A673 (cell line): Measurements from ENCODE around the gene PCBP1. TPM values are rescaled to one million over a fixed set of nuclear protein-coding genes. Genes with fewer than 3 reads are reported as not detected.

ENCODE experiments used
- BruUV-seq: library from RNA; stranded (reverse); fragments of 400-500 nt; replicated peaks from 2 replicates; lab custom pipeline; 2021; lab: Mats Ljungman, UMichigan
- CTCF ChIA-PET: fragments of 300-600 bp; sonication (Branson Sonifier 250); formaldehyde crosslinking; loops from one replicate; lab custom pipeline; 2022; ENCODE audit warnings: antibody characterized with exemption; lab: Charles Lee
- POLR2A ChIA-PET: fragments of 300-600 bp; sonication (Branson Sonifier 250); formaldehyde crosslinking; loops from one replicate; lab custom pipeline; 2022; ENCODE audit warnings: antibody characterized with exemption; ENCODE audit not compliant: low non-redundant PET; lab: Charles Lee
- DNase-seq: peaks from one replicate; pipeline ENCODE4 v3.0.0-alpha.2; 2015; ENCODE audit warnings: low spot score
- H3K27ac ChIP-seq: fragments of 200-600 bp; sonication (generic); 2 replicates; pipeline ENCODE4 v1.5.1; 2016; ENCODE audit warnings: mixed run types, low read depth, mild to moderate bottlenecking, mixed read lengths, antibody characterized with exemption, low read length; ENCODE audit not compliant: poor library complexity, severe bottlenecking
- H3K27me3 ChIP-seq: fragments of 200-600 bp; sonication (generic); replicated peaks from 2 replicates; pipeline ENCODE4 v1.6.1; 2017; ENCODE audit warnings: mixed run types, low read depth, mild to moderate bottlenecking, mixed read lengths, antibody characterized with exemption, low read length; ENCODE audit not compliant: insufficient read depth, poor library complexity
- H3K36me3 ChIP-seq: fragments of 200-600 bp; sonication (generic); 2 replicates; pipeline ENCODE4 v1.6.1; 2016; ENCODE audit warnings: mixed run types, mild to moderate bottlenecking, mixed read lengths, antibody characterized with exemption, low read length; ENCODE audit not compliant: insufficient read depth, poor library complexity, severe bottlenecking
- H3K4me1 ChIP-seq: fragments of 200-600 bp; sonication (generic); 2 replicates; pipeline ENCODE4 v1.6.1; 2017; ENCODE audit warnings: mixed run types, mild to moderate bottlenecking, mixed read lengths, antibody characterized with exemption, low read length; ENCODE audit not compliant: insufficient read depth, poor library complexity, severe bottlenecking
- H3K4me3 ChIP-seq: fragments of 200-600 bp; sonication (generic); 2 replicates; pipeline ENCODE4 v1.5.1; 2016; ENCODE audit warnings: low read depth, mixed run types, mild to moderate bottlenecking, mixed read lengths, low read length; ENCODE audit not compliant: poor library complexity, severe bottlenecking
- H3K9me3 ChIP-seq: fragments of 200-600 bp; sonication (generic); 2 replicates; pipeline ENCODE4 v1.6.1; 2016; ENCODE audit warnings: mixed run types, low read depth, mild to moderate bottlenecking, mixed read lengths, antibody characterized with exemption, low read length; ENCODE audit not compliant: poor library complexity, severe bottlenecking
- EZH2 ChIP-seq: fragments of 200-600 bp; sonication (generic); IDR thresholded peaks from 2 replicates; pipeline ENCODE4 v1.6.1; 2017; ENCODE audit warnings: borderline replicate concordance, low read depth, mild to moderate bottlenecking, mixed read lengths, antibody characterized with exemption, low read length; ENCODE audit not compliant: poor library complexity, severe bottlenecking
- intact Hi-C: fragments of 100-400 bp; cut with micrococcal nuclease; formaldehyde crosslinking; loops from one replicate; pipeline ENCODE4 v1.10.0; 2022; ENCODE audit not compliant: unreplicated experiment
- total RNA-seq: library from RNA; stranded (reverse); gene quantifications from 2 replicates; pipeline ENCODE4 v1.2.3, GENCODE V29; 2021
- TF ChIP-seq, protein P1 (sequence below): fragments of 300-800, 200-600 bp; sonication (generic); conservative IDR thresholded peaks from 2 replicates; pipeline ENCODE4 v1.5.1; 2017; ENCODE audit warnings: low read depth, mild to moderate bottlenecking, antibody characterized with exemption, low read length, moderate library complexity, mixed read lengths

Gene PCBP1
- total RNA-seq, 1 experiment from 2014 or later = 350 TPM

DNA sequence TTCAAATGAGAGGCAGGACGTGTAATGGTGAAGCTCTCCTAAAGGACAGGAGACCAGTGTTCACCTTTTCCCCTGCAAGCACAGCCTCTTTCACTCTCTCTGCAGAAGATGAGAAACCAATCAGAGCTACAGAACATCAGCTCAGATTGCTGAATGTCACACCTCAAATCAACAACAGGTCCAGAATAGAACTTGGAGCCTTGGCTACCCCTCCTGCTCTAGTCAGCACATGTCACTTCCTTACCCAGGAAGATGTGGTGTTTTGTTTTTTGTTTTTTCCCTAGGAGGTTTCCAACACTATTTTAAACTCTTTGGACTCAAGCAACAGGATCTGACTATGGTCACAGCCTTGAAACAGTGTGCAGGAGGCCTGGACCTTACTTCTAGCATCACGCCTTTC, 41.3 kb upstream of the PCBP1 start:
- Histone ChIP-seq H3K36me3 (peaks cover 7% of the 10 kb centered on the region), H3K4me1 (no peaks in the 10 kb centered on the region), H3K27me3 (no peaks in the 10 kb centered on the region), H3K4me3 (no peak overlapping the region), H3K27ac (no peak overlapping the region), H3K9me3 (no peaks in the 10 kb centered on the region)
- no peak for TF ChIP-seq EZH2
- TF ChIP-seq, protein P1, sequence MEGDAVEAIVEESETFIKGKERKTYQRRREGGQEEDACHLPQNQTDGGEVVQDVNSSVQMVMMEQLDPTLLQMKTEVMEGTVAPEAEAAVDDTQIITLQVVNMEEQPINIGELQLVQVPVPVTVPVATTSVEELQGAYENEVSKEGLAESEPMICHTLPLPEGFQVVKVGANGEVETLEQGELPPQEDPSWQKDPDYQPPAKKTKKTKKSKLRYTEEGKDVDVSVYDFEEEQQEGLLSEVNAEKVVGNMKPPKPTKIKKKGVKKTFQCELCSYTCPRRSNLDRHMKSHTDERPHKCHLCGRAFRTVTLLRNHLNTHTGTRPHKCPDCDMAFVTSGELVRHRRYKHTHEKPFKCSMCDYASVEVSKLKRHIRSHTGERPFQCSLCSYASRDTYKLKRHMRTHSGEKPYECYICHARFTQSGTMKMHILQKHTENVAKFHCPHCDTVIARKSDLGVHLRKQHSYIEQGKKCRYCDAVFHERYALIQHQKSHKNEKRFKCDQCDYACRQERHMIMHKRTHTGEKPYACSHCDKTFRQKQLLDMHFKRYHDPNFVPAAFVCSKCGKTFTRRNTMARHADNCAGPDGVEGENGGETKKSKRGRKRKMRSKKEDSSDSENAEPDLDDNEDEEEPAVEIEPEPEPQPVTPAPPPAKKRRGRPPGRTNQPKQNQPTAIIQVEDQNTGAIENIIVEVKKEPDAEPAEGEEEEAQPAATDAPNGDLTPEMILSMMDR = no peak
- no peak for DNase-seq
- no TSS peak for BruUV-seq
- ChIA-PET CTCF (no interaction called here), POLR2A (interaction anchor here (0.7 kb wide), 1 partner anchor 69 kb away, joined by 3 read pairs; no protein-coding TSS in a partner anchor)
- intact Hi-C loops = no loop called here

DNA sequence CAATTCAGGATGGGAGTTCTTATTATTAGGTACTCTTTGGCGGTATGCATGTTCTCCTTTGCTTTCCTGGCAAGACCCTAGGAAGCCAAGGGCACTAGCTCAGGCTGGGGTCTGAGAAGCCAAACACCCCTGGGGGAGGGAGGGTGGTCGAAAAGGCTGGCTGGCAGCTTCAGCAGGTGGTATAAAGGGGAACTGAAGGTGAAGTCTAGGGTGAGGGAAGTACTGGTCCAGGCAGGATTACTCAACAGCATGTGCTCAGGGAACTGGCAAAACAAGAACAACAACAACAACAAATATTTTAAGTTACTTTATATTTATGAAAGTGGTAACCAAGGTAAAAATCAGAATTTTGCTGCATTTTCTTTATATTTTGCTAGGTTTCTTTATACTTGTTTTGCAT, 40.7 kb upstream of the PCBP1 start:
- DNase-seq = no peak
- Histone ChIP-seq H3K9me3 (no peaks in the 10 kb centered on the region), H3K27ac (no peak overlapping the region), H3K4me3 (no peak overlapping the region), H3K27me3 (no peaks in the 10 kb centered on the region), H3K4me1 (no peaks in the 10 kb centered on the region), H3K36me3 (peaks cover 7% of the 10 kb centered on the region)
- BruUV-seq = no TSS peak
- no peak for TF ChIP-seq EZH2
- TF ChIP-seq, protein P1 = no peak
- CTCF ChIA-PET = no interaction called here
- intact Hi-C loops = no loop called here
- POLR2A ChIA-PET = no interaction called here

DNA sequence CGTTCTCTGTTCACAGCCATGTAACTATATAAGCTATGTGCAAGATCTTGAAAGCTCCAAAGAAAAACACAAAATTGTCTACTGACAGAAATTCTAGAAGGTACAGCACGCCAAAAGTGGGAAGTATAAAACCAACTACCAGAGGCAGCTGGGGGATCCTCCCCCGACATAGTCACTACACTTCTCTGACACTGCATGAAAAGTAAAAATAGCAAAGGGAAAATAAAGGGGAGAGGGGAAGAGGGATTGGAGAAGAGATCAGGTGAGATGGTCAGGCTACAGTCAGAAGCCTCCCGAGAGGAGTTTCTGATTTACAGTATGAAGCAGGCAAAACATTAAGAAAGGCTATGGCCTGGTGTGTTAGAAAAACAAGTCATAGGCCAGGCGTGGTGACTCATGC, 39.8 kb upstream of the PCBP1 start:
- intact Hi-C loops = no loop called here
- ChIA-PET POLR2A (no interaction called here), CTCF (no interaction called here)

More for the DNA sequence above, 39.8 kb upstream of the PCBP1 start:
- Histone ChIP-seq H3K4me1 (no peaks in the 10 kb centered on the region), H3K9me3 (no peaks in the 10 kb centered on the region), H3K4me3 (no peak overlapping the region), H3K27me3 (no peaks in the 10 kb centered on the region), H3K27ac (no peak overlapping the region), H3K36me3 (peaks cover 7% of the 10 kb centered on the region)
- BruUV-seq = no TSS peak
- no peak for DNase-seq
- TF ChIP-seq, protein P1 = no peak
- TF ChIP-seq EZH2 = no peak
